Hypothalamus (tissue), 51 donors: ENCODE measurements around the gene EXOC4.
"Not testable (repeated sequence)": the region's sequence is repeated elsewhere in the genome, so short reads cannot be mapped to it uniquely, and the experiment has no call there.

Experiments used
- DNase-seq, 51 donors: peaks; one replicate each; lab custom pipeline; 2025; lab: John Stamatoyannopoulos, UW

EXOC4 gene

DNA sequence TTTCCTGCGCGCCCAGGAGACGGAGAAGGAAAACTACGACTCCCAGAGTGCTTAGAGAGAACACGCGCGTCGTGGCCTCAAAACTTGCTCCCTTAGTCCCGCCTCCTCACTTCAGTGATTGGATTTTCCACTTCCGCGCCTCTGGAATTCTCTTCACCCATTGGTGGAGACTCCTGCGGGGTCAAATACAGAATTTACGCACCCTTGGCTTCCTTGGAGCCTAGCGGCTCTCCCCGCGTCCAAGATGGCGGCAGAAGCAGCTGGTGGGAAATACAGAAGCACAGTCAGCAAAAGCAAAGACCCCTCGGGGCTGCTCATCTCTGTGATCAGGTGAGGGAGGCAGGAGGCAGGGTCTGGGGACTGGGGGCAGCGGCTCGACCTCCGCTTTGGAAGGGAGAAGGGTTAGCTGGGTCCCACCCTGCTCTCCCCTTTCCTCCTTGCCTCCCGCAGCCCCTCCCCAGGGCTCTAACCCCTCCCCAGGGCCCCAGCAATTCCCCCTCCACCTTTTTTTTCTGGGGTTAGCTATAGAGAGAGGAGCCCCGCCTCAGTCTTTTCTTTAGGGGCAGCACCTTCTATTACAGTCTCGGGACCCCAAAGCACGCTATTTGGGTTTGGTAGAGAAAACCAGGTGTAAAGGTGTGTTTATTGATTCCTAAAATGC lies at the start of gene EXOC4:
TSS of gene EXOC4 (plus strand) at position 221 of the 661 bp plus-strand sequence.
- peak; percentile 34 to 97 (median 89) for DNase-seq

- DNase-seq = no peak
Observed at GRCh38 chr7:133203490-133203889, 49.4 kb upstream of the EXOC4 start.

GRCh38 chr7:133207687-133208086 lies 45.2 kb upstream of the EXOC4 start:
- no peak for DNase-seq

DNA sequence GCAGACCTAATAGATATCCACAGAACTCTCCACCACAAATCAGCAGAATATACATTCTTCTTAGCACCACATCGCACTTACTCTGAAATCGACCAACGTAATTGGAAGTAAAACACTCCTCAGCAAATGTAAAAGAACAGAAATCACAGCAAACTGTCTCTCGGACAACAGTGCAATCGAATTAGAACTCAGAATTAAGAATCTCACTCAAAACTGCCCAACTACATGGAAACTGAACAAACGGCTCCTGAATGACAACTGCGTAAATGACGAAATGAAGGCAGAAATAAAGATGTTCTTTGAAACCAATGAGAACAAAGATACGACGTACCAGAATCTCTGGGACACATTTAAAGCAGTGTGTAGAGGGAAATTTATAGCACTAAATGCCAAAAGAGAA lies 42.1 kb upstream of the EXOC4 start:
- not testable (repeated sequence) for DNase-seq

DNA sequence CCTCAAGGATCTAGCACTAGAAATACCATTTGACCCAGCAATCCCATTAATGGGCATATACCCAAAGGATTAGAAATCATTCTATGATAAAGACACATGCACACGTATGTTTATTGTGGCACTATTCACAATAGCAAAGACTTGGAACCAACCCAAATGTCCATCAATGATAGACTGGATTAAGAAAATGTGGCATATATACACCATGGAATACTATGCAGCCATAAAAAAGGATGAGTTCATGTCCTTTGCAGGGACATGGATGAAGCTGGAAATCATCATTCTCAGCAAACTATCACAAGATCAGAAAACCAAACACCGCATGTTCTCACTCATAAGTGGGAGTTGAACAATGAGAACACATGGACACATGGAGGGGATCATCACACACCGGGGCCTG lies 39.1 kb upstream of the EXOC4 start:
- not testable (repeated sequence) for DNase-seq

DNA sequence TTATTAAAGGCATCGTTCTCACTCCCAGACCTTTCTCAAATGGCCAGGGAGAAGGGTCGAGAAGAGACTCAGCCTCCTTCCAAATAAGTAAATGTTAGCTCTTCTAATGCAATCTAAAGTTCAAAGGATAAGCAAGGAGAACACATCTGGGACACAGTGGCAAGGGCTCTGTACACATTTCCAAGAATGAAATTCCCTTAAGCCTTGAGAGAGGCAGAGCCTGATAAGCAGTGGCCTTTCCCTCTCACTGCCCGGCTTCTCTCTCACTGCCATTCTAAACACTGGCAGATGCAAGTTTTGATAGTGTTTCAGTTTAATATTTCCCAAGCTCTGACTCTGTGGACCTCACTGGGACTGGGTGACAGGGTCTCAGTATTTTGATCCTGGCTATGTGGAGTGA lies 35.1 kb upstream of the EXOC4 start:
- DNase-seq = no peak

DNA sequence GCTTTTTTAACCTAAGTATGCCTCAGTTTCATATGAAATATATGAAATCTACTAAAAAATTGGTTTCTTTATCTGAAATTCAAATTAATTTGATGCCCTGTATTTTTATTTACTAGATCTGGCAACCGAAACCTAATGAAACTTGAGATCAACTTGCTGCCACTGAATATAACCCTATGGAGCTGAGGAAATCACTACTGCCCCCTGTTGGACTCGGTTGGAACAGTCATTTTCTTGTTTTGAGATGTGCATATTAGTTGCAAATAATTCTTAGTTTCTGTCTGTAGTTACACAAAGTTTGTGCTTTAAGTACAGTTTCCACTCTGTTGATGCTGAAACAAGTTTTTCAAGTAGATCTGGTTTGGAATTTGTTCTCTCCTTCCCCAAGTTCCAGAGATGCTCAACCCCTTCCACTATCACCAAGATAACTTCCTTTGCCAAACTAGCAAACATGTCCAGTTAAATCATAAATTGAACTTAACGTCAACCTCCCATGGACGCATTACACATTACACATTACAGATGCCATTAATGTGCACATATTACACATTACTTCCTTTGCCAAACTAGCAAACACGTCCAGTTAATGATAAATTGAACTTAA lies 22.2 kb upstream of the EXOC4 start:
- peak in 22 of 51 donors; percentile 0 to 64 (median 9) for DNase-seq

DNA sequence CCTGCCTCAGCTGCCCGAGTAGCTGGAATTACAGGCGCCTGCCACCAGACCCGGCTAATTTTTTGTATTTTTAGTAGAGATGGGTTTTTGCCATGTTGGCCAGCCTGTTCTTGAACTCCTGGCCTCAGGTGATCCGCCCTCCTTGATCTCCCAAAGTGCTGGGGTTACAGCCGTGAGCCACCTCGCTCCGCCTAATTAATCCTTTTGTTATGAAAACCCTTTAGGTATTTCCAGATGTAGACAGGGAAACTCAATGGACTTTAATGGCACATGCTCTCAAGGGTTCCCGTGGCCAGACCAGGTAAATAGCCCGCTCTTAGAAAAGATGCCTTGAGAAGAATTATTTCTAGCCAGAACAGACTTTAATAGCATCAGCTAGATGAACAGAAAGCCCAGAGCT lies 19.7 kb upstream of the EXOC4 start:
- no peak for DNase-seq

- no peak for DNase-seq
Observed at GRCh38 chr7:133234961-133235875, 17.7 kb upstream of the EXOC4 start.

DNA sequence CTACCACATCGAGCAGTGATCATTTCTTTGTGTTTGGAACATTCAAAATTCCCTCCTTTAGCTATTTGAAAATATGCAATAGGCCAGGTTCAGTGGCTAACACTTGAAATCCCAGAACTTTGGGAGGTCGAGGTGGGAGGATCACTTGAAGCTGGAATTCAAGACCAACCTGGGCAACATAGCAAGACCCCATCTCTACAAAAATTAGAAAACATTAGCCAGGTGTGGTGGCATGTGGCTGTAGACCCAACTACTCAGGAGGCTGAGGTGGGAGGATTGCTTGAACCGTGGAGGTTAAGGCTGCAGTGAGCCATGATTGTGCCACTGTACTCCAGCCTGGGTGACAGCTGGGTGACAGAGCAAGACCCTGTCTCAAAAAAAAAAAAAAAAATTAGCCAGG lies 15.3 kb upstream of the EXOC4 start:
- no peak for DNase-seq

DNA sequence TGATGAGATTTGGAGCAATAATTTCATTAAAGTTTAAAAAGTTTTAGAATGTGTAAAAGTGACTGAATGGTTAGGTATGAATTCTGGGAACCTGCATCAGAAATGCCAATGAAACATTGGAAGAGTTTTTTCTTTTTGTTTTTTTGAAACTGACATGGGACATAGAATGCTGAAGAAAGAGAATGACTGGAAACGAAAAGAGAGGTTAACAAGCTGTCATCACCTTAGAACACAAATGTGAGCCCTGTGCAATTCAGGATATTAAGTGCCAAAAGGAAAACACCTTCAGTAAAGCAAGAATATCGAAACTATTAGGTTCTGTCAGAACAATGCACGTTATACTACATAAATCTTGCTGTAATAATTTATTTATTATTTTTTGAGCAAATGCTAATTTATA lies 12.6 kb upstream of the EXOC4 start:
- DNase-seq = no peak

GRCh38 chr7:133246558-133246957 lies 6.3 kb upstream of the EXOC4 start:
- no peak for DNase-seq

DNA sequence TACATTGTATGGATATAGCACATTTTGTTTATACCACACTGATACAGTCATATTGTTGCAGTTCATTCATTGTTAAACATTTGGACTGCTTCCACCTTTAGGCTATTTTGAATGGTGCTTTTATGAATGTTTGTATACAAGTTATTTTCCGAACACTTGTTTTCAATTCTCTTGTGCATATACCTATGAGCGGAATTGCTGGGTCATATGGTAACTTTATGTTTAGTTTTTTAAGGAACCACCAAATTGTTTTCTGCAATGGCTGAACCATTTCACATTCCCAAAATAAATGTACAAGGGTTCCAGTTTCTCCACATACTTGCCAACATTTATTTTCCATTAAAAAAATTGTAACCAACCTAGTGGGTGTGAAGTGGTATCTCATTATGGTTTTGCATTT lies 4.0 kb upstream of the EXOC4 start:
- DNase-seq = no peak

DNA sequence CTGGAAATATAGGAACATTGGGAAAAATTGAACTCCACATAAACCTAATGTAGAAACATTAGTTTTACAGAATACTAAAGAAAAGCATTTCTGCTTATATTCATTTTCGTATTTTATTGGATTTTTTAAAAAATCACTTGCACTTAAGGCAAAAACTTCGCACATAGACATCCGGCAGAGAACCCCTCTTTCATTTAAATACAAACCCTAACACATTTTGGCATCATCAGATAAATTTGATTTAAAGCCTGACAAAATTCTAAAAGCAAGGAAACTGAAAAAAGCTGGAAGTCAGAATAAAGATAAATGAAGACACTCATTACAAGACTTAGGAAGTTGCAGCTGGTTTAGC lies 396 bp upstream of the EXOC4 start:
- DNase-seq = no peak

DNA sequence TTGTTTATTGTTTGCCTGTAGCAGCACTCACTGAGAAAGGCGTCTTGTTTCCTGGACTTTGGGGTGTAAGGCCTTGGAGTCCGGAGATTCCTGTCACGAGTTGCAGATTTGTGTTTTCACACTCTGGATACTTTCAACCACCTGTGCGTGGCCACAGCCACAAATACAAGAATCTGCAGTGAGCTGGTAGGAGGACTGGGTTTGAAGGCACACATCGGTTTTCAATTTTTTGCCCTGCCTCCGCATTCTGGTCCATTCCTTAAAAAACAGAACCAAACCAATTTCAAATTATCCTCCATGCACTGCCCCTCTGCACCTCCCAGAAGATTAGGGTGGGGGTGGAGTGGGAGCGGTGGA lies 619 bp downstream of the EXOC4 start:
- DNase-seq = peak in 6 of 51 donors; percentile 1 to 39 (median 24)

GRCh38 chr7:133255486-133255885 lies 2.6 kb downstream of the EXOC4 start:
- no peak for DNase-seq

GRCh38 chr7:133258174-133258573 lies 5.3 kb downstream of the EXOC4 start:
- no peak for DNase-seq

- no peak for DNase-seq
Observed at GRCh38 chr7:133265821-133266220, 12.9 kb downstream of the EXOC4 start.

DNA sequence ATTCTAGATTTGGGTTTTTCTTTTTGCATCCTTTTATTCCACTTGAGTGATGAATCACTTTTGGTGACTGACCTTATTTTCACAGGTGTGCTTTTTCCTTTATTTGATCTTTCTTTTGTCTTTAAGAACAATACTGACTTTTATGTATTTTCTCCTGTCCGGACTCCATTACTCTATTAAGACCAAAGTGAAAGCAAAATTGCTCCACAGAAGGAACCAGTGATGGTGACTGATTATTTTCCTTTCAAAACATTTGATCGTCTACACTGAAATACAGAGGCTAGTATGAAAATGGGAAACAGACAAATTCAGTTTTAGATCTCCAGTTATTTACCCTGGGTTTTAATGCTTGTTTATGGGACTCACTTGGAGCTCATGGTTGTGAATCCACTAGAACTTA lies 15.5 kb downstream of the EXOC4 start:
- no peak for DNase-seq

- DNase-seq = no peak
Observed at GRCh38 chr7:133272336-133272735, 19.5 kb downstream of the EXOC4 start.

DNA sequence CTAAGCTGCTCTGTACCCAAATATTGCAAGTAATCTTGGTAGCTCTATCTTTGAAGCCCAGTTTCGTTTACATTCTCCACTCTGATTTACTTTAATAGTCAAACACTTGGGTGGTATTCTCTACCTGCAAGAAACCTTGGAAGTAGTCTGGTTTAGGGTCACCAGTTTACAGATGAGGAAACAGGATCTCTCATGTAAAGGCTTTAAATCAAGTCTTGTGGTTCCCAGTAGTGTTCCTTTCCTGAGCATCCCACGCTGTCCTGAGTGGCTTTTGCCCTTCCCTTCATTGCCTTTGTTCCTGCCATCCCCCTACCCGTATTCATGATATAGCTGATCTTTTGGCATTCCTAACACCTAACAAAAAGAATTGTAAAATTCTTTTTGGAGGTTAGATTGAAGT lies 20.3 kb downstream of the EXOC4 start:
- no peak for DNase-seq

DNA sequence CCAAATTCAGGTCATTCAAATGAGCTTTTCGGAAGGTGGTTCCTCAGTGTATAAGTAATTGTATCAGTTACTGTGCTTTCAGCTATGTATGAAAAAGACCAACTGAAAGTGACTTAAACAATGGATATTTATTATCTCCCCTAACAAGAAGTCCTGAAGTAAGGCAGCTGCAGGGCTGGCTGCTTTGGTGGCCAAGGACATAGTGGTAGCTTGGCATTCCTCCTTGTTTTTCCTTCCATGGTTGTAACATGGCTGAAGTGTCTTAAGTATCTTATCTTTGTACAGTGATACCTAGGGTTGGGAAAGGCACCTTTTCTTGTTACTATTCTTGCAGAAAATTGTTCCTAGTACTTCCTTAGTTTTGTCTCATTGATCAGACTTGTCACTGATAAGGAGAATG lies 21.4 kb downstream of the EXOC4 start:
- DNase-seq = no peak
